ENCODE results near the gene INSIG1.

Gene INSIG1

GRCh38 chr7:155266440-155266839, 31.2 kb upstream of the INSIG1 start:
- no peak for DNase-seq (ENCODE audit: low read depth)

GRCh38 chr7:155267023-155267422, 30.7 kb upstream of the INSIG1 start:
- DNase-seq (ENCODE audit: low read depth), result no peak

GRCh38 chr7:155267436-155267835, 30.2 kb upstream of the INSIG1 start:
- no peak for DNase-seq (ENCODE audit: low read depth)

- DNase-seq (ENCODE audit: low read depth), result no peak
Observed at GRCh38 chr7:155268211-155268610, 29.5 kb upstream of the INSIG1 start.

GRCh38 chr7:155268921-155269650, 28.6 kb upstream of the INSIG1 start:
- DNase-seq (ENCODE audit: low read depth), result no peak

- no peak for DNase-seq (ENCODE audit: low read depth)
Observed at GRCh38 chr7:155269766-155270585, 27.7 kb upstream of the INSIG1 start.

GRCh38 chr7:155270861-155271260, 26.8 kb upstream of the INSIG1 start:
- DNase-seq (ENCODE audit: low read depth), result no peak

- no peak for DNase-seq (ENCODE audit: low read depth)
Observed at GRCh38 chr7:155274633-155275355, 22.9 kb upstream of the INSIG1 start.

- DNase-seq (ENCODE audit: low read depth), result no peak
Observed at GRCh38 chr7:155276042-155276799, 21.5 kb upstream of the INSIG1 start.

GRCh38 chr7:155276800-155277375, 20.8 kb upstream of the INSIG1 start:
- no peak for DNase-seq (ENCODE audit: low read depth)

- DNase-seq (ENCODE audit: low read depth), result no peak
Observed at GRCh38 chr7:155277385-155277994, 20.2 kb upstream of the INSIG1 start.

- no peak for DNase-seq (ENCODE audit: low read depth)
Observed at GRCh38 chr7:155278921-155279320, 18.8 kb upstream of the INSIG1 start.

- DNase-seq (ENCODE audit: low read depth), result no peak
Observed at GRCh38 chr7:155279787-155280445, 17.8 kb upstream of the INSIG1 start.

- DNase-seq (ENCODE audit: low read depth), result peak; percentile 30
Observed at GRCh38 chr7:155280446-155281397, 17.0 kb upstream of the INSIG1 start.

GRCh38 chr7:155281398-155281969, 16.2 kb upstream of the INSIG1 start:
- DNase-seq (ENCODE audit: low read depth), result no peak

- DNase-seq (ENCODE audit: low read depth), result no peak
Observed at GRCh38 chr7:155282671-155283070, 15.0 kb upstream of the INSIG1 start.

- no peak for DNase-seq (ENCODE audit: low read depth)
Observed at GRCh38 chr7:155283565-155284194, 14.0 kb upstream of the INSIG1 start.

- DNase-seq (ENCODE audit: low read depth), result no peak
Observed at GRCh38 chr7:155284496-155285274, 13.0 kb upstream of the INSIG1 start.
